Rectal smooth muscle tissue (tissue), 1 donor: ENCODE measurements around the gene PLCL1.

Experiments
- H3K27ac ChIP-seq: one replicate; pipeline ENCODE4 v1.7.0; 2013; ENCODE audit warnings: low read depth, low read length, inconsistent platforms
- H3K27me3 ChIP-seq: one replicate; pipeline ENCODE4 v1.7.0; 2013; ENCODE audit warnings: low read length; ENCODE audit not compliant: control insufficient read depth, insufficient read depth
- H3K36me3 ChIP-seq: one replicate; pipeline ENCODE4 v1.7.0; 2013; ENCODE audit warnings: low read length; ENCODE audit not compliant: control insufficient read depth, insufficient read depth
- H3K4me1 ChIP-seq: one replicate; pipeline ENCODE4 v1.7.0; 2013; ENCODE audit warnings: low read length; ENCODE audit not compliant: control insufficient read depth, insufficient read depth
- H3K4me3 ChIP-seq: one replicate; pipeline ENCODE4 v1.7.0; 2013; ENCODE audit warnings: low read length
- H3K9ac ChIP-seq: one replicate; pipeline ENCODE4 v1.7.0; 2013; ENCODE audit warnings: low read length

Gene PLCL1

DNA sequence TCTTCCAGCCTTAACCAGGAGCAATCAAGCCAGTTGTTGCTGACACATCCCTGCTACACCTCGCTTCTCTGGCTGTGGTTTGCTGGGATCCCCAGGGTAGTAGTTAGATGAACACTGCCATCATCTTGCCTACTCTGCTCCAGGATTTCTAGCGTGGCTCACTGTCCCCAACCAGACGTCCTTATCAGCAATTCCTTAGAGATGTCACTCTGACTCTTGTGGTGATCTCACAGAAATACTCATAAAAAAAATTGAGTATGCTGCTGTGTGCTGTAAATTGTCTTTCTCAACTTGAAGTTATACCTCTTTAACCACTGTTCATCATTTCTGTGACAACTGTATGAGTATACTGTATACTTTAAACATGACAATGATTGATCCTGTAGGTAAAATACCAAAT is 63.2 kb downstream of the PLCL1 start:
- Histone ChIP-seq H3K27ac (no peak overlapping the region), H3K4me3 (no peak overlapping the region), H3K4me1 (no peaks in the 10 kb centered on the region), H3K9ac (no peak overlapping the region), H3K36me3 (no peaks in the 10 kb centered on the region), H3K27me3 (no peaks in the 10 kb centered on the region)

DNA sequence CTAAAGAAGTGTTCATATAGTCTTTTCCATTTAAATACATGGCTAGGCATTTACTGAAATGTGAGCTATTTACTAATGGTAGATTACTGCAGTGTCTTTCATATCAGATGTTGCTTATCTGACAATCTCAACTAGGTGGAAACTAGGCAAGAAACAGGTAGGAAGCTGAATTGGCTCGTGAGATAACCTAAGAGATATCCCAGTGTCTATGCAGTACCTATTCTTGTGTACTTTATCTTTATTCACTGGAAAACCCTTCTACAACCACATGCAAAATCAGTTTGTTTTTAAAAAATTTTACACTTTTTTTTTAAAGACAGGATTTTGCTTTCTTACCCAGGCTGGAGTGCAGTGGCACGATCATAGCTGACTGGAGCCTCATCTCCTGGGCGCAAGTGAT is 63.8 kb downstream of the PLCL1 start:
- H3K27me3 ChIP-seq, result no peaks in the 10 kb centered on the region

DNA sequence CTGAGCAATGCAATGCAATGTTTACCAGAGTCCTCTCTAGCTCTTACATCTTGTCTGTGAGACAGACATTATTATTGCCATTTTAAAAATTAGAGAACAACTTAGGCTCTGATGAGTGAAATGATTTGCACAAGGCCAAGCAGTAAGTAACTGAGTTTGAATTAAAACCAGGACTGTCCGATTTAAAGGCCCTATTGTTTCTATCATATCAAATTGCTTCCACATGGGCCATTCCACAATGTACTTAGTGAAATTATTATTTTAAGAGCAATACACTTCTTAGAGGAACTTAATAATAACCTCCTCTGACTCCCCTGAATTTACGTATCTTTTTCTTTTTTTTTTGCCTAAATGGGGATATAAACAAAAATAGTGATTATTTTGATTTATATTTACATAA is 64.6 kb downstream of the PLCL1 start:
- Histone ChIP-seq H3K27ac (no peak overlapping the region), H3K36me3 (no peaks in the 10 kb centered on the region), H3K4me1 (no peaks in the 10 kb centered on the region)

More for the DNA sequence above, 63.8 kb downstream of the PLCL1 start:
- Histone ChIP-seq H3K4me3 (no peak overlapping the region), H3K27ac (no peak overlapping the region), H3K36me3 (no peaks in the 10 kb centered on the region), H3K9ac (no peak overlapping the region), H3K4me1 (no peaks in the 10 kb centered on the region)

DNA sequence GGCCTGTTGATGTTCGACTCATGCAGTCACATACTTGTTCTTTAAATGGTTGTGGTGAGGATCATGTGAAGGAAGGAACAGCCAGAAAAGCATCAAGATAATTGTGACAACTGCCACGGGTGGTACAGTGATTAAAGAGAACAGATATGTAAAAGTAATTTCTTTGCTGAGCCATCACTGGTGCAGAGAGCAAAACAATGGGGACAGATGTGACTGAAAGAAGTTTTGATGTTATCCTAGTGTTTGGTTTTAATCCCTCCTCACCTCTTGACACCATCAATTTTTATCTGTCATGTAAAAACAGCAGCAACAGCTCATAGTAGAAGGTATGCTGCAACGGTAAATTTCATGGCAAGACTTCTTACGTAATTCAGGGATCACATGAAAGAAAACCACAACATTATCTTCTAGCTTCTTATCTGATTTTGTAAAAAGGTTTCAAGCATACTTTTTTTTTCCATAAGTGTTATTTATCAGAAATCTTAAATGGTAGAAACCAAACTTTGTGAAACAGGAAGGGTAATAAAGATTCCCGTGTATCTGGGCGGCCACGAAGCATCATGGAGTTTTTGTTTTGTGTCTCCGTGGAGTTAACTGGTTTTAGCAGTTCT is 65.2 kb downstream of the PLCL1 start:
- Histone ChIP-seq H3K4me3 (no peak overlapping the region), H3K36me3 (no peaks in the 10 kb centered on the region), H3K4me1 (no peaks in the 10 kb centered on the region), H3K9ac (no peak overlapping the region), H3K27me3 (no peaks in the 10 kb centered on the region), H3K27ac (no peak overlapping the region)

More for the DNA sequence above, 64.6 kb downstream of the PLCL1 start:
- Histone ChIP-seq H3K4me3 (no peak overlapping the region), H3K9ac (no peak overlapping the region), H3K27me3 (no peaks in the 10 kb centered on the region)

DNA sequence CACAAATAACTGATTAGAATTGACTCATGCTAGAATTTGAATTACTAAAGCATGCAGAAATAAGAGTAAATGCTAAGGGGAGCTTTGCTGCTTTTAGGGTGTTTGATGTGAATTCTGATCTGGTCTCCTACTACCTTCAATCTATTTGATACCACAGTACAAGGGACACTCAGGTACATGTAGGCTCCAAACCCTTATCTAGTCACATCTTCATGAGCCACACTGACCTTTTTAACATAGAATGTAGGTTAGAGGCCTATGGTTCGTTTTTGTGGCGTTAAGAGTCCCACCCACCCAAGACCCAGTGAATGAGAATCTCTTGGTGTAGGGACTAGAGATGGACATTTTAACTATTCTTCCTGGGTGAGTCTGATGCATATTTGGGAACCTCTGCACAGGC is 65.7 kb downstream of the PLCL1 start:
- no peak overlapping the region for H3K4me3 ChIP-seq
- no peaks in the 10 kb centered on the region for H3K36me3 ChIP-seq
- no peak overlapping the region for H3K27ac ChIP-seq
- H3K27me3 ChIP-seq, result no peaks in the 10 kb centered on the region
- H3K9ac ChIP-seq, result no peak overlapping the region
- no peaks in the 10 kb centered on the region for H3K4me1 ChIP-seq

DNA sequence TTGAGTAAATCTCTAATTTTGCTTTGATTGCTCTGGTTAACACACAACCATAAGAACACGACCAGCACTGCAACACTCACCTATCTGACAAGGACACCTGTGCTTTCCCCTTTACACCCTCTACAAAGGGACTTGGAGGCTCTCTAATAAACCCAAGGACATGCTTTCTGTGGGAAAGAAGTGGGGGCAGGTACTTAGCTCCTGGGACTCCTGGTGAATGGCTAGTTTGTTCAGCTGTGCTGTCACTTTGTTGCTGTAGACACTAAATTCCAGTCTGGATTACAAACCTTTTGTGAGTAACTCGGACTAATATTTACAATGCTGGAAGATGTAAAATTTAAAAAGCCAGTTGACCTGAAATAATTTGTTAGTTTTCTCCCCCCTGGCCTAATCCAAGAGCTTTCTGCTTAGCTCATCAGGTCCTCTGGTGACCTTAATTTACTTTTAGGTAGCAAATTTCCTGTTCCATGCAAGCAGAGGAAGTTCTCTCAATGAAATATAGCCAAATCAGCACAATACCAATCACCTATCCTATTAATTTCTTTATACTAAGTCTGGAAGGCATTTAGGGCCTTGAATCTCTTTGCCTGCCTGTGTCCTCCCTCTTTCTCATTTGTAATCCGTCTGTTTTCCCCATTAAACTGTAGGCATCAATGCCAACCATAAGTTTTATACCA is 67.5 kb downstream of the PLCL1 start:
- Histone ChIP-seq H3K4me3 (no peak overlapping the region), H3K4me1 (no peaks in the 10 kb centered on the region), H3K36me3 (no peaks in the 10 kb centered on the region)

DNA sequence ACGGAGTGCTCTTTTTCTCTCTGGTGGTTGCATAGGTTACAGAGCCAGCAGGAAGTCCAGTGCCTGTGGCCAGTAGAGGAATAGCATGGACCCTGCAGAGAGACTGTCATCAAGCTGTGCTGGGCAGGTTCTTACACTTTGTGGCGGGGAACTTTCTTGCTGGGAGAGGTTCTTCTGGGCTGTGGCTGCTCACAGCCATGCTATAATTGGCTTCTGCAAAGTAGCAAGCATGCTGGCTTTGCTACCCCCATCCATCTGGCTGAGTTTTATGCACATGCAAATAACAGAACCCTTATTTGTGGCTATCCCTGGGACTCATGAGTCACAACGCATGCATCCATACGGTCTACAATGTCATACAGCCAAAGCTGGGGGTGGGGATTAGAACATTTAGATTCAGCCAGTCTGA is 68.9 kb downstream of the PLCL1 start:
- no peaks in the 10 kb centered on the region for H3K36me3 ChIP-seq
- no peak overlapping the region for H3K4me3 ChIP-seq
- H3K27ac ChIP-seq, result no peak overlapping the region
- H3K27me3 ChIP-seq, result no peaks in the 10 kb centered on the region
- H3K9ac ChIP-seq, result no peak overlapping the region
- H3K4me1 ChIP-seq, result no peaks in the 10 kb centered on the region

More for the DNA sequence above, 67.5 kb downstream of the PLCL1 start:
- H3K27me3 ChIP-seq, result no peaks in the 10 kb centered on the region
- H3K27ac ChIP-seq, result no peak overlapping the region
- H3K9ac ChIP-seq, result no peak overlapping the region

DNA sequence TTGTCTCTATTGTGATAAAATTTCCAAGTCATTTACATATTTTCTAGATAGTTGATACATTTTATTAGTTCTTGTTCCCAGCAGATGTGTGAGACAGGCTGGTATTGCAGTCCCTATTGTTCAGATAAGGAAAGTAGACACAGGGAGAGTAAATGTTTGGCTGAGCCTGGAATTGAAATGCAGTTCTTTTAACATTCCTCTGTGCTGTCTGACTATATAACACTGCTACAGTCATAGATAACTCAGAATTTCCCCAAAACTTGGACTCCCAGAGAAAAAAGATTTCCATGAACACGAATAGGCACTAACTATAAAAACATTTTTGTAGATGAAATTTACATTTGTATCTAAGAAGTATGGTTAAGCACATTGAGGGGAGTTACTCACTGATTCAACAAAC is 71.4 kb downstream of the PLCL1 start:
- Histone ChIP-seq H3K36me3 (no peaks in the 10 kb centered on the region), H3K4me1 (peaks cover 3% of the 10 kb centered on the region), H3K4me3 (no peak overlapping the region), H3K27me3 (no peaks in the 10 kb centered on the region), H3K9ac (no peak overlapping the region), H3K27ac (no peak overlapping the region)

DNA sequence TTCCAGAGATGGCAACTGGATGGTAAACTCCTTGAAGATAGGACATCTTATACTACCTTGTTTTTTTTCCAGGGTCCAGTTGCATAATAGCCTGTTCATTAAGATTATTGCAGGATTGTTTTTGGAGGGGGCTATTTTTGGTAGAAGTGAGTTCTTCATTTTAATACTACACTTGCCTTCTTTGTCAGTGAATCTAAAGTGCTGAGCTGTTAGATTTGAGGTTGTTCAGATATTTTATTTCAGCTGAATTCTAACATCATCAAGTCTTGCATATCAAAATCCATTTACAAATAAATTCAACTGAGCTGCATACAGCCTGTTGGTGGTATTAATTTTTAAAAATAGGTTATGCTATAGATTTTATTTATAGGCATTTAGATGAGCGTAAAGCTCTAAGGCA is 72.1 kb downstream of the PLCL1 start:
- no peaks in the 10 kb centered on the region for H3K36me3 ChIP-seq
- peaks cover 3% of the 10 kb centered on the region for H3K4me1 ChIP-seq
- H3K9ac ChIP-seq, result no peak overlapping the region
- H3K27ac ChIP-seq, result no peak overlapping the region
- no peaks in the 10 kb centered on the region for H3K27me3 ChIP-seq
- no peak overlapping the region for H3K4me3 ChIP-seq

DNA sequence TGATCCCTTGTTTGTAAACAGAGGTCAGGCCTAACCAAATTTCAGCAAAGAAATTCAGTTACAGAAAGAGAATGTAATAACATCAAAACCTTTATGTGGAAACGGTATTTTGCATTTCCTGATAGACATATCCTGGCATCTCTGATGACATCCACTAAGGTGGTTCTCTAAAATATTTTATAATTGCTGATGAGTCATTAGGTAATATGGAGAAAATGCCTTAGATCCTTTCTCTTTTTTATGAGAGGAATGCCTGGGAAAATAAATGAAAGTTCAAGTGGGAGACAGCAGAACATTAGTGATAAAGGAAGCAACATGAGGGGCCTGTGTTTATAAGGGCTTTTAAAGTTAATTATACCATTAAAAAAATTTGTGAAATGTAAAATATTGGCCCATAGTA is 72.6 kb downstream of the PLCL1 start:
- H3K36me3 ChIP-seq, result no peaks in the 10 kb centered on the region
- H3K4me3 ChIP-seq, result no peak overlapping the region
- H3K27ac ChIP-seq, result no peak overlapping the region
- no peaks in the 10 kb centered on the region for H3K27me3 ChIP-seq
- peaks cover 3% of the 10 kb centered on the region for H3K4me1 ChIP-seq
- H3K9ac ChIP-seq, result no peak overlapping the region

DNA sequence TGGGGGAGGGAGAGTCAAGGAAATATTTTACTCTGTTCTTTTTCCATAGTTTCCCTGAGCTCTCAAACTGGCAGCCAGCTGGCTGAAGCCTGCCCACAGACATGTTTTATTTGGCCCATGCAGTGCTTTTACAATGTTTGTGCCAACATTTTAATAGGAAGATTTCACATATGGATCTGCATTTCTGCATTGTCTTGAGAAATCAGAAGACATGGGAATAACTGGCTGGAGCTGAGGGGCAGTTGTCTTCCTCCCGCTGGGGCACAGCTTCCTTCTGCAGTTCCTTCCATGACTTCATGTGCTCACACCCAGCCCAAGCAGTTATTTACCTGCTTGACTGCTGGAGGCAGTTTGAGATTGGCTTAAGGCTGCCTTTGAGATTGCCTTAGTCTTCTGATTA is 74.4 kb downstream of the PLCL1 start:
- Histone ChIP-seq H3K4me1 (peaks cover 3% of the 10 kb centered on the region), H3K36me3 (no peaks in the 10 kb centered on the region), H3K27me3 (no peaks in the 10 kb centered on the region), H3K4me3 (no peak overlapping the region), H3K9ac (no peak overlapping the region), H3K27ac (no peak overlapping the region)

DNA sequence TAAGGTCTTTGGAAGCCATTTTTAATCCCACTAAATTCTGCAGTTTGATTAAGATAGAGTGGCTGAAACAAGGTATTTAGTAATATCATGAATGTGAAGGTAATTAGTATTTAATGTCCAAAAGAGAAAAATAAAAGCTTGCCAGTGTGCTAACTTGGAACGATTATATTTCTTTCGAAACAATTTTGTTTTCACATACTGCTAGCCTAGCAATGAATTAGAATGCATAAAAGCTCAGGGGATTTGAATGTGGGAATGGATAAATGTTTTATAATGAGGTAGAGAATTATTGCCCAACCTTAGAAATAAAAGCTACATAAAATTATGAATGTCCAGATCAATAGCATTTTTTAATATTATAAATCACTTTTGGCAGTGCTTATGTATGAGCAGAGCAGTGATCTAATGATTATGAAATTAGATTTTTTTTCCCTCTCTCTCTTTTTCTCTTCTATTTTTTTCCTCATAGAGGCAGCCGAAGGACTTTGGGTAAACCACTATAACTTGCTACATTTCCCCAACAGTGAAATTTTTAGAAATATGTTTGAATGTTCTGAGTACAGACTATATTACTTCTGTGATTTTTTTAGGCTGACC is 75.5 kb downstream of the PLCL1 start:
- no peak overlapping the region for H3K27ac ChIP-seq
- H3K36me3 ChIP-seq, result no peaks in the 10 kb centered on the region
- peaks cover 3% of the 10 kb centered on the region for H3K4me1 ChIP-seq
- no peaks in the 10 kb centered on the region for H3K27me3 ChIP-seq
- H3K9ac ChIP-seq, result no peak overlapping the region
- H3K4me3 ChIP-seq, result no peak overlapping the region
